Activated CD4-positive, alpha-beta T cell treated with anti-CD3 and anti-CD28 coated beads for 48 hours (primary cell): ENCODE data around the gene CBX3.
A peak's percentile ranks its signal among the peaks of the same experiment; 100 is the strongest.
"Not testable (repeated sequence)": the region's sequence is repeated elsewhere in the genome, so short reads cannot be mapped to it uniquely, and the experiment has no call there.

Experiments
- DNase-seq: peaks from one replicate; pipeline ENCODE4 v3.0.0-alpha.2; 2020

CBX3 gene

GRCh38 chr7:26188957-26189541 lies 12.5 kb upstream of the CBX3 start:
- DNase-seq, result no peak

- DNase-seq, result no peak
These were observed 11.8 kb upstream of the CBX3 start for GRCh38 chr7:26189697-26190096.

GRCh38 chr7:26190417-26190869 lies 11.1 kb upstream of the CBX3 start:
- no peak for DNase-seq

GRCh38 chr7:26191233-26191973 lies 10.1 kb upstream of the CBX3 start:
- DNase-seq, result no peak

GRCh38 chr7:26191974-26192479 lies 9.5 kb upstream of the CBX3 start:
- no peak for DNase-seq

GRCh38 chr7:26192485-26193087 lies 9.0 kb upstream of the CBX3 start:
- DNase-seq, result no peak

- DNase-seq, result no peak
These were observed 7.9 kb upstream of the CBX3 start for GRCh38 chr7:26193432-26194207.

- DNase-seq, result not testable (repeated sequence)
These were observed 6.8 kb upstream of the CBX3 start for GRCh38 chr7:26194764-26195163.

- no peak for DNase-seq
These were observed 6.4 kb upstream of the CBX3 start for GRCh38 chr7:26195182-26195581.

- DNase-seq, result no peak
These were observed 5.5 kb upstream of the CBX3 start for GRCh38 chr7:26195867-26196657.

GRCh38 chr7:26197153-26198115 lies 4.1 kb upstream of the CBX3 start:
- DNase-seq, result no peak

GRCh38 chr7:26198133-26198780 lies 3.3 kb upstream of the CBX3 start:
- DNase-seq, result no peak

- DNase-seq, result no peak
These were observed 2.8 kb upstream of the CBX3 start for GRCh38 chr7:26198781-26199169.

GRCh38 chr7:26199301-26200037 lies 2.1 kb upstream of the CBX3 start:
- peak; percentile 73 for DNase-seq

- peak; percentile 84 for DNase-seq
These were observed 1.5 kb upstream of the CBX3 start for GRCh38 chr7:26200038-26200443.

GRCh38 chr7:26200444-26201246 lies 900 bp upstream of the CBX3 start, which contains the start of gene HNRNPA2B1:
HNRNPA2B1 (minus strand) TSS chr7:26200746; CDS start chr7:26200577, 169 bp downstream.
- peak; percentile 97 for DNase-seq

- peak; percentile 68 for DNase-seq
These were observed 760 bp downstream of the CBX3 start for GRCh38 chr7:26202019-26202990.

GRCh38 chr7:26203016-26203415 lies 1.5 kb downstream of the CBX3 start:
- no peak for DNase-seq
